Transverse colon (tissue), 3 donors: ENCODE data around the gene KRTAP4-9.

Source experiments
- CTCF ChIP-seq, 5 experiments: fragments of 200-600 bp in 3 of 5; fragments of 450-650 bp in 2 of 5; sonication (generic) in 3 of 5; IDR thresholded peaks; 1 replicate in 2 of 5; 2 replicates in 3 of 5; pipeline ENCODE4 v1.5.1; 2016 to 2017; ENCODE audit warnings: antibody characterized with exemption in 5 of 5, inconsistent platforms in 3 of 5, mild to moderate bottlenecking in 2 of 5, moderate library complexity in 1 of 5
- EP300 ChIP-seq: sonication (generic); formaldehyde crosslinking; IDR thresholded peaks from one replicate; pipeline ENCODE4 v1.6.1; 2017; ENCODE audit warnings: antibody characterized with exemption, low read depth
- POLR2A ChIP-seq: fragments of 450-650 bp; IDR thresholded peaks from one replicate; pipeline ENCODE4 v1.6.1; 2016; ENCODE audit warnings: antibody characterized with exemption, mild to moderate bottlenecking, moderate library complexity

- TF ChIP-seq CTCF (IDR thresholded peaks at IDR 0.05) (no peak), POLR2A (no peak), EP300 (no peak)
These were observed 47.6 kb upstream of the KRTAP4-9 start for GRCh38 chr17:41057547-41057946.
